ENCODE data around the gene THTPA.
A peak's percentile ranks its signal among the peaks of the same experiment; 100 is the strongest.

The THTPA gene

GRCh38 chr14:23557521-23557920 lies 1.4 kb downstream of the THTPA start:
- 91% methylated on average over 2 of the region's 2 CpGs for WGBS
- Histone ChIP-seq H3K27me3 (ENCODE audit: insufficient read depth, low read length) (no peaks in the 10 kb centered on the region), H3K27ac (ENCODE audit: low read depth, low read length) (no peak overlapping the region), H3K36me3 (ENCODE audit: insufficient read depth, low read length) (peaks cover 46% of the 10 kb centered on the region), H3K4me3 (ENCODE audit: low read length) (no peak overlapping the region), H3K4me1 (ENCODE audit: insufficient read depth, low read length) (peaks cover 9% of the 10 kb centered on the region), H3K9me3 (ENCODE audit: insufficient read depth, low read depth, low read length) (no peaks in the 10 kb centered on the region), H3K9ac (ENCODE audit: low read depth, low read length) (no peak overlapping the region)

DNA sequence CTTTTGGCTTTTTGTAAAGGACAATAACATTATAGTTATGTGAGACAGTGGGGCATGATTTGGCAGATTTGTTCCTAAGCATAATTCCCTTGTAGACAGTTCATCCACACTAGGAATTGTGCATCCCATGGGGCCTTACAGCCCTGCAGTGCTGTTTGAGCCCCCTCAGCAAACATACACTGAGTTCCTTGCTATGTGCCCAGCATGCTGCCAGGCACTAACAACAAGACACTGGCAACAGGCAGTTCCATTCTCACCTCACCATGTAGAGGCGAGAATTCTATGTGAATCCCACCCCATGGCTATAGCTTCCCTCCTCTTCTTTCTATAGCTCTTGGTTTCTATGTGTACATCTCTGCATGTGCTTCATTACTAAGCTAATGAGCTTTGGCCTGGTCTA lies 1.9 kb downstream of the THTPA start:
- no peaks in the 10 kb centered on the region for H3K27me3 ChIP-seq (ENCODE audit: insufficient read depth, low read length)
- 100% methylated on average over 1 of the region's 1 CpG for WGBS
- no peaks in the 10 kb centered on the region for H3K9me3 ChIP-seq (ENCODE audit: insufficient read depth, low read depth, low read length)
- H3K27ac ChIP-seq (ENCODE audit: low read depth, low read length) = peak overlapping the region; percentile 82; the same call in 1 of the 2 replicates
- no peak overlapping the region for H3K4me3 ChIP-seq (ENCODE audit: low read length)
- no peak overlapping the region for H3K9ac ChIP-seq (ENCODE audit: low read depth, low read length)
- peaks cover 9% of the 10 kb centered on the region for H3K4me1 ChIP-seq (ENCODE audit: insufficient read depth, low read length)
- H3K36me3 ChIP-seq (ENCODE audit: insufficient read depth, low read length) = peaks cover 49% of the 10 kb centered on the region

GRCh38 chr14:23558346-23559009 lies 2.4 kb downstream of the THTPA start:
- H3K4me3 ChIP-seq (ENCODE audit: low read length) = no peak overlapping the region
- peaks cover 53% of the 10 kb centered on the region for H3K36me3 ChIP-seq (ENCODE audit: insufficient read depth, low read length)
- H3K9ac ChIP-seq (ENCODE audit: low read depth, low read length) = no peak overlapping the region
- peak overlapping the region; percentile 82 for H3K27ac ChIP-seq (ENCODE audit: low read depth, low read length)
- H3K4me1 ChIP-seq (ENCODE audit: insufficient read depth, low read length) = peaks cover 9% of the 10 kb centered on the region
- H3K9me3 ChIP-seq (ENCODE audit: insufficient read depth, low read depth, low read length) = no peaks in the 10 kb centered on the region
- no peaks in the 10 kb centered on the region for H3K27me3 ChIP-seq (ENCODE audit: insufficient read depth, low read length)
- 91% methylated on average over 10 of the region's 10 CpGs for WGBS

DNA sequence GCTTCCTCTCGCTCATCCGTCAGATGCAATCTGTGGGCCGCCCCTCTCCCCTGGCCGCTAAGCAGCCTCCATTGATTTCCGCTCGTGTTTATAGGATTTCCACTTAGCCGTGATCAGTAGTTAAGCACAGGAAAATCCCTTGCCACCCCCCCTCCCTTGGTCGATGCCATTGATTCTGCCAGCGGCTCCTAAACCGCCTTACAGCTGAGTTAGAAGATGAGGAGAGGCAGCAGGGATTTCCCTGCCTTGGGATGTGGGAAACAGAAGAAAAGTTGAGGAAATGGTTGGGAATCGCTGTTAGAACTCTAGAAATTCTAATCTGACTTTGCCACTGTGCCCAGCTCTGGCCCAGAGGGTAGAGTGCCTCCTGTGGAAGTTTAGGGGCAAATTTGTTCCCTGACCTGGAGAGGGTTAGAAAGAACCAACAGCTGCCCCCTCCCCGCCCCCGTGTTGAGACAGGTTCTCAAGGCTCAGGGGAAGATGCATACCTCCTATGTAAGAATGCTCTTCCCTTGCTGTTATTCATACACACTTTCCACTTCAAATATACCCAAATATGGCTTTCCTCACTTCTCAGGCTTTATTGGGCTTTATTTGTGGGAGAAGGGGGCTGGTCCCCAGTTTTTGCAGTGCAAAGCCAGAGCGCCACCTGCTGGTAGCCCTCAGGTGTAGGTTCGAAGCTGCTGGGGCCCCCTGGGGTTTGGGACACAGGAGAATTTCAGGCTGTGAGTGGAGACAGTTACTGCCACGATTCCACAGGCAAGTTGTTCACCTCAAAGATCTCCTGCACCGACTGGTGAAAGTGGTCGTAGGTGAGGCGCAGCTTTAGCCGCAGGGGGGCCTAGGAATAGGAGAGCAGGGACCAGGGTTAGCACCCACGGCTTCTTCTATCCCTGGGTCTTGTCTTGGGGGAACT lies 3.2 kb downstream of the THTPA start:
- Histone ChIP-seq H3K27ac (ENCODE audit: low read depth, low read length) (peak overlapping the region; percentile 82), H3K4me1 (ENCODE audit: insufficient read depth, low read length) (peaks cover 9% of the 10 kb centered on the region)

DNA sequence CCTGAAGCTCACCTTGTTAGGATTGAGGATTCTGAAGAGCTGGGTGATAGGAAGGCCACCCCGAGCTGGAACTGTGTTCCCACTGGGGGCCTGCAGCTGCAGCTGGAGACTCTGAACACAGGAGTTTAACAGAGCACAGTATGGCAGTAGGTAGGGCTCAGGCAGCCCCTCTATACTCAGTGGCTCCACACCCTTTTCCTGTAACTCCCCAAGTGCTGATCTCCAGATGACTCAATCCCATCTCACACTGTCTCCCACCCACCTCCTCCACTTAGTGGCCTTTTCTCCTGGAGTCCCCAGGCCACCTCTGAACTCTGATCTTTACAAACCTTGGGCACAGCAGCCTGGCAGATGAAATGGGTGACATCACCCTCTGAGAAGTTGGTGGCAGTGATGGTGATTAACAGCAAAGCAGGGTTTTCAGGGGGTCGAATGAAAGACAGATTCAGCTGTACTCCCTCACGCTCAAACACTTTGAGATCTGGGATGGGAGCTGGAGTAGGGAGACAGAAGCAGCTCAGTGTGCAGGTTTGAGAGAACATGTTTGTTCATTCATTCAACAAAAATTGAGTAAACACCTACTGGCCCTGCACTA lies 4.0 kb downstream of the THTPA start:
- Histone ChIP-seq H3K9ac (ENCODE audit: low read depth, low read length) (no peak overlapping the region), H3K4me1 (ENCODE audit: insufficient read depth, low read length) (peaks cover 9% of the 10 kb centered on the region), H3K36me3 (ENCODE audit: insufficient read depth, low read length) (peaks cover 68% of the 10 kb centered on the region), H3K9me3 (ENCODE audit: insufficient read depth, low read depth, low read length) (no peaks in the 10 kb centered on the region), H3K27me3 (ENCODE audit: insufficient read depth, low read length) (no peaks in the 10 kb centered on the region), H3K27ac (ENCODE audit: low read depth, low read length) (no peak overlapping the region; the same call in 1 of the 2 replicates), H3K4me3 (ENCODE audit: low read length) (no peak overlapping the region)
- WGBS = 85% methylated on average over 3 of the region's 3 CpGs

More for the DNA sequence above, 3.2 kb downstream of the THTPA start:
- 80% methylated on average over 21 of the region's 21 CpGs for WGBS
- Histone ChIP-seq H3K9me3 (ENCODE audit: insufficient read depth, low read depth, low read length) (no peaks in the 10 kb centered on the region), H3K9ac (ENCODE audit: low read depth, low read length) (no peak overlapping the region), H3K4me3 (ENCODE audit: low read length) (no peak overlapping the region), H3K27me3 (ENCODE audit: insufficient read depth, low read length) (no peaks in the 10 kb centered on the region), H3K36me3 (ENCODE audit: insufficient read depth, low read length) (peaks cover 61% of the 10 kb centered on the region)

DNA sequence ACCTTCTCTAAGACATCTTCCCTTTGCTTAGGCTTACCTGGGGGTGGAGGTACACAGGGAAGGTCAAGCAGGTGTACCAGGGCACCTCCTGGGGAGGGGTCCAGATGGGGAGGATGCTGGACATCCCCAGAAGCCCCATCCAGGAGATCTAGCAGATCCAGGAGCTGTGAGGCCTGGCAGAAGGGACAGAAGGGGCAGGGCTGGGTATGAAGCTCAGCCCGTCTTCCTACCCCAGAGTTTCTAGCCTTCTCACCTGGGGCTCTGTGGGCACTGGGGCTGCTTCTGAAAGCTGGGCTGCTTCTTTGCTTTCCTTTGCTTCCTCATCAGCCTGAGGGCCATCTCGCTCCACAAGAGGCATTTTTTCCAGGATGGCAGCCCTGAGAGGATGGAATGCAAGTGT lies 5.2 kb downstream of the THTPA start:
- no peak overlapping the region for H3K9ac ChIP-seq (ENCODE audit: low read depth, low read length)
- H3K36me3 ChIP-seq (ENCODE audit: insufficient read depth, low read length) = peaks cover 79% of the 10 kb centered on the region
- peaks cover 5% of the 10 kb centered on the region for H3K4me1 ChIP-seq (ENCODE audit: insufficient read depth, low read length)
- H3K27ac ChIP-seq (ENCODE audit: low read depth, low read length) = no peak overlapping the region
- no peaks in the 10 kb centered on the region for H3K27me3 ChIP-seq (ENCODE audit: insufficient read depth, low read length)
- no peaks in the 10 kb centered on the region for H3K9me3 ChIP-seq (ENCODE audit: insufficient read depth, low read depth, low read length)
- WGBS = 94% methylated on average over 2 of the region's 2 CpGs
- no peak overlapping the region for H3K4me3 ChIP-seq (ENCODE audit: low read length)

GRCh38 chr14:23561873-23562821 lies 6.1 kb downstream of the THTPA start:
- Histone ChIP-seq H3K9me3 (ENCODE audit: insufficient read depth, low read depth, low read length) (no peaks in the 10 kb centered on the region), H3K36me3 (ENCODE audit: insufficient read depth, low read length) (peaks cover 79% of the 10 kb centered on the region), H3K27me3 (ENCODE audit: insufficient read depth, low read length) (no peaks in the 10 kb centered on the region), H3K9ac (ENCODE audit: low read depth, low read length) (no peak overlapping the region), H3K4me1 (ENCODE audit: insufficient read depth, low read length) (peaks cover 10% of the 10 kb centered on the region), H3K4me3 (ENCODE audit: low read length) (no peak overlapping the region), H3K27ac (ENCODE audit: low read depth, low read length) (no peak overlapping the region)
- 93% methylated on average over 14 of the region's 15 CpGs for WGBS

DNA sequence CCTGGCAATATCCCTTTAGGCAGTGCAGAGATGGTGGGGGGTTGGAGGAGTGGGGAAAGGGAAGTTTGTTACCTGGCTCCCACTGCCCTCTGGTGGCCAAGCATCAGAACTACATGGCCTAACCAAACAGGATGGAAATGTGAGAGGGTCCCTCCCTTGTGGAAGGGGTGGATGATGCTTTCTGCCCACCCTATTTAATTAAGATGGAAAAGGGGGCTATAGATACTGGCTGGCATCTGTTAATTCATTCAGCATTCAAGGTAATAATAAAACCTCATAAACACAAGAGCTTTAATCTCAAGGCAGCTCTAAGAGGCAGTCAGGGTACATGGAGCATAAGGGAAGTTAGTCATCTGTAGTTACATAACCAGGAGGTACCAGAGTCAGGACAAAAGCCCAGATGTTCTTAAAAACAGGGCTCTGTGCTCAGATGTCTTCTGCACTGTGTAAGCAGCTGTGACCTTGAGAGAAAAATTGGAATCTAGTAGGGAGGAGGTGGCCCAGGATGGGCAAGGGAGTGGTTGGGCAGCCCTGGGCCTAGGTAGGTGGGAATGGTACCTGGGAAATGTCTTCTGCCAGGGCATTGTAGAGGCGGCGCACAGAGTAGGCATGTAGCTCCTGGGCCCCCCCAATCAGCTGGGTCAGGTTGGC lies 6.9 kb downstream of the THTPA start:
- 98% methylated on average over 2 of the region's 2 CpGs for WGBS
- Histone ChIP-seq H3K27me3 (ENCODE audit: insufficient read depth, low read length) (no peaks in the 10 kb centered on the region), H3K36me3 (ENCODE audit: insufficient read depth, low read length) (peaks cover 78% of the 10 kb centered on the region), H3K9me3 (ENCODE audit: insufficient read depth, low read depth, low read length) (no peaks in the 10 kb centered on the region), H3K4me3 (ENCODE audit: low read length) (no peak overlapping the region), H3K27ac (ENCODE audit: low read depth, low read length) (no peak overlapping the region), H3K4me1 (ENCODE audit: insufficient read depth, low read length) (peaks cover 7% of the 10 kb centered on the region), H3K9ac (ENCODE audit: low read depth, low read length) (no peak overlapping the region)

GRCh38 chr14:23563473-23564180 lies 7.6 kb downstream of the THTPA start:
- Histone ChIP-seq H3K4me1 (ENCODE audit: insufficient read depth, low read length) (peaks cover 13% of the 10 kb centered on the region), H3K27ac (ENCODE audit: low read depth, low read length) (no peak overlapping the region), H3K4me3 (ENCODE audit: low read length) (no peak overlapping the region), H3K9ac (ENCODE audit: low read depth, low read length) (no peak overlapping the region), H3K36me3 (ENCODE audit: insufficient read depth, low read length) (peaks cover 71% of the 10 kb centered on the region), H3K9me3 (ENCODE audit: insufficient read depth, low read depth, low read length) (no peaks in the 10 kb centered on the region), H3K27me3 (ENCODE audit: insufficient read depth, low read length) (no peaks in the 10 kb centered on the region)
- 95% methylated on average over 14 of the region's 14 CpGs for WGBS

Measured in HUES64 (cell line).